GM12874 (cell line): ENCODE data around the gene KCNK4.

Experiments used
- CTCF ChIP-seq: IDR thresholded peaks from 2 replicates; pipeline ENCODE4 v1.5.1; 2011; ENCODE audit warnings: low read depth, mild to moderate bottlenecking, control low read depth, low read length, moderate library complexity; ENCODE audit not compliant: insufficient read depth

KCNK4 gene

GRCh38 chr11:64321026-64321425, 29.9 kb downstream of the KCNK4 start:
- no peak for TF ChIP-seq CTCF

- no peak for TF ChIP-seq CTCF
These were observed 30.4 kb downstream of the KCNK4 start for GRCh38 chr11:64321533-64321932.

- TF ChIP-seq CTCF = no peak
These were observed 31.8 kb downstream of the KCNK4 start for GRCh38 chr11:64322925-64323260.

- no peak for TF ChIP-seq CTCF
These were observed 32.3 kb downstream of the KCNK4 start for GRCh38 chr11:64323373-64323772.

GRCh38 chr11:64324692-64325469, 33.8 kb downstream of the KCNK4 start:
- no peak for TF ChIP-seq CTCF

GRCh38 chr11:64327375-64327774, 36.3 kb downstream of the KCNK4 start:
- TF ChIP-seq CTCF = no peak

- no peak for TF ChIP-seq CTCF
These were observed 36.9 kb downstream of the KCNK4 start for GRCh38 chr11:64327993-64328392.
